KMS-11 (cell line): Measurements from ENCODE around the gene PMM1.

Source experiments
- H2AFZ ChIP-seq: fragments of 200-600 bp; sonication (generic); 2 replicates; pipeline ENCODE4 v1.6.1; 2016; ENCODE audit warnings: antibody characterized with exemption, mixed run types, low read depth
- H3K27ac ChIP-seq: fragments of 200-600 bp; sonication (generic); 2 replicates; pipeline ENCODE4 v1.6.1; 2016; ENCODE audit warnings: mild to moderate bottlenecking, mixed run types
- H3K27me3 ChIP-seq: fragments of 200-600 bp; sonication (generic); 2 replicates; pipeline ENCODE4 v1.6.1; 2017; ENCODE audit warnings: mild to moderate bottlenecking, low read depth, mixed run types, moderate library complexity; ENCODE audit not compliant: insufficient read depth
- H3K36me3 ChIP-seq: fragments of 200-600 bp; sonication (generic); 2 replicates; pipeline ENCODE4 v1.6.1; 2017; ENCODE audit warnings: mild to moderate bottlenecking, mixed run types; ENCODE audit not compliant: insufficient read depth
- H3K4me1 ChIP-seq: fragments of 200-600 bp; sonication (generic); 2 replicates; pipeline ENCODE4 v1.6.1; 2016; ENCODE audit warnings: mild to moderate bottlenecking, low read depth, mixed run types; ENCODE audit not compliant: poor library complexity, severe bottlenecking
- H3K4me2 ChIP-seq: fragments of 200-600 bp; sonication (generic); 2 replicates; pipeline ENCODE4 v1.7.0; 2016; ENCODE audit warnings: mild to moderate bottlenecking, mixed run types
- H3K4me3 ChIP-seq: fragments of 200-600 bp; sonication (generic); IDR thresholded peaks from 2 replicates; pipeline ENCODE4 v1.6.1; 2017; ENCODE audit warnings: low read depth, low read length, mixed read lengths; ENCODE audit not compliant: insufficient read depth
- H3K79me2 ChIP-seq: fragments of 200-600 bp; sonication (generic); 2 replicates; pipeline ENCODE4 v1.6.1; 2016; ENCODE audit warnings: low read depth, mixed run types; ENCODE audit not compliant: insufficient read depth
- H3K9ac ChIP-seq: fragments of 200-600 bp; sonication (generic); 2 replicates; pipeline ENCODE4 v1.6.1; 2016; ENCODE audit warnings: mild to moderate bottlenecking, mixed run types
- H4K20me1 ChIP-seq: fragments of 200-600 bp; sonication (generic); 2 replicates; pipeline ENCODE4 v1.6.1; 2016; ENCODE audit warnings: mild to moderate bottlenecking, mixed run types; ENCODE audit not compliant: insufficient read depth
- CTCF ChIP-seq: fragments of 200-600 bp; sonication (generic); conservative IDR thresholded peaks from 2 replicates; pipeline ENCODE4 v1.6.1; 2017; ENCODE audit warnings: low read depth, mild to moderate bottlenecking, antibody characterized with exemption, low read length, moderate library complexity, mixed read lengths

Gene PMM1

DNA sequence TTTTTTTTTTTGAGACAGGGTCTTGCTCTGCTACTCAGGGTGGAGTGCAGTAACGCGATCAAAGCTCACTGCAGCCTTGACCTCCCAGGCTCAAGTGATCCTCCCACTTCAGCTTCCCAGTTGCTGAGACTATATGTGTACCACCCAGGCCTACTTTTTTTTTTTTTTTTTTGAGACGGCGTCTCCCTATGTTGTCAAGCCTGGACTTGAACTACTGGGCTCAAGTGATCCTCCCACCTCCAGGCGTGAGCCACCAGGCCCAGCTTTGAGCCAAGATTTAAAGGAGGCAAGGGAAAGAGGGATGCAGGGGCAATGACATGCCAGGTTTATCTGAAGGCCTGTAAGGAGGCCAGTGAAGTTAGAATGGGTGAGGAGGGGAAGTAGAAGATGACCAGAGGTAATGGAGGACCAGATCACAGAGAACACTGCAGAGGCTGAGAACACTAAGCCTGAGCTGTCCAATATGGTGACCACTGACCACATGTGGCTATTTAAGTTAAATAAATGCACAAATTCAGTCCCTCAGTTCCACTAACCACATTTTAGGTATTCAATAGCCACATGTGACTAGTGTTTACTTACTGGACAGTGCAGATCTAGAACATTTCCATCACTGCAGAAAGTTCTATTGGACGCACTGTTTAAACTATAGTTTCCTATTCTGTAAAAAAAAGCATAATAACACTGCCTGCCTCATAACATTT is 23.1 kb upstream of the PMM1 start:
- H3K4me2 ChIP-seq: no peak overlapping the region
- no peaks in the 10 kb centered on the region for H3K36me3 ChIP-seq
- H3K4me1 ChIP-seq: peaks cover 4% of the 10 kb centered on the region
- no peak overlapping the region for H2AFZ ChIP-seq
- H3K27me3 ChIP-seq: no peaks in the 10 kb centered on the region
- no peaks in the 10 kb centered on the region for H4K20me1 ChIP-seq
- H3K9ac ChIP-seq: no peak overlapping the region
- no peak overlapping the region for H3K4me3 ChIP-seq
- peaks cover 6% of the 10 kb centered on the region; the same call in 1 of the 2 replicates for H3K79me2 ChIP-seq
- no peak overlapping the region for H3K27ac ChIP-seq
- no peak for TF ChIP-seq CTCF

GRCh38 chr22:41608386-41608785 is 18.7 kb upstream of the PMM1 start:
- peaks cover 13% of the 10 kb centered on the region for H4K20me1 ChIP-seq
- H3K36me3 ChIP-seq: no peaks in the 10 kb centered on the region
- no peaks in the 10 kb centered on the region; the same call in 1 of the 2 replicates for H3K27me3 ChIP-seq
- no peak overlapping the region for H3K4me2 ChIP-seq
- no peak overlapping the region for H3K9ac ChIP-seq
- H2AFZ ChIP-seq: no peak overlapping the region
- no peak overlapping the region for H3K27ac ChIP-seq
- no peak for TF ChIP-seq CTCF
- peaks cover 18% of the 10 kb centered on the region for H3K4me1 ChIP-seq
- no peaks in the 10 kb centered on the region for H3K79me2 ChIP-seq
- no peak overlapping the region for H3K4me3 ChIP-seq

GRCh38 chr22:41603873-41604332 is 14.3 kb upstream of the PMM1 start:
- Histone ChIP-seq H3K4me3 (no peak overlapping the region), H2AFZ (no peak overlapping the region), H3K36me3 (no peaks in the 10 kb centered on the region), H3K4me1 (peaks cover 21% of the 10 kb centered on the region), H3K4me2 (peak overlapping the region; percentile 19; the same call in 1 of the 2 replicates), H3K79me2 (no peaks in the 10 kb centered on the region), H3K27ac (no peak overlapping the region), H3K27me3 (no peaks in the 10 kb centered on the region; the same call in 1 of the 2 replicates), H3K9ac (no peak overlapping the region), H4K20me1 (peaks cover 19% of the 10 kb centered on the region)
- no peak for TF ChIP-seq CTCF

- H4K20me1 ChIP-seq: peaks cover 21% of the 10 kb centered on the region
- H3K79me2 ChIP-seq: no peaks in the 10 kb centered on the region
- H3K4me1 ChIP-seq: peaks cover 31% of the 10 kb centered on the region
- no peak overlapping the region for H3K27ac ChIP-seq
- no peaks in the 10 kb centered on the region; the same call in 1 of the 2 replicates for H3K27me3 ChIP-seq
- no peaks in the 10 kb centered on the region for H3K36me3 ChIP-seq
- H3K4me2 ChIP-seq: no peak overlapping the region
- H2AFZ ChIP-seq: no peak overlapping the region
- TF ChIP-seq CTCF: no peak
- no peak overlapping the region for H3K9ac ChIP-seq
- H3K4me3 ChIP-seq: no peak overlapping the region
Measured at GRCh38 chr22:41600976-41601375, 11.3 kb upstream of the PMM1 start.
